HCT116 (cell line): ENCODE data around the gene ATP13A3. TPM values are rescaled to one million over a fixed set of nuclear protein-coding genes. Genes with fewer than 3 reads are reported as not detected.

Experiments used
- ATAC-seq: fragments of 200-7000 bp; cut with Tn5 transposase; 2 replicates; pipeline ENCODE4 v1.9.1; 2020; ENCODE audit warnings: mild to moderate bottlenecking, moderate library complexity
- BruUV-seq: library from RNA; stranded (reverse); fragments of 400-500 nt; replicated peaks from 2 replicates; lab custom pipeline; 2021; lab: Mats Ljungman, UMichigan
- CTCF ChIA-PET: fragments of 300-600 bp; sonication (Branson Sonifier 250); formaldehyde crosslinking; loops from one replicate; lab custom pipeline; 2021; ENCODE audit warnings: antibody characterized with exemption; lab: Charles Lee
- POLR2A ChIA-PET: fragments of 300-600, 350-600 bp; sonication (Branson Sonifier 250); formaldehyde crosslinking; loops from one replicate; lab custom pipeline; 2021; ENCODE audit warnings: antibody characterized with exemption; lab: Charles Lee
- RAD21 ChIA-PET, 2 experiments: fragments of 300-600 bp; sonication (Branson Sonifier 250); formaldehyde crosslinking; loops; one replicate each; lab custom pipeline; 2023; ENCODE audit warnings: low total read pairs in 2 of 2; ENCODE audit not compliant: uncharacterized antibody in 2 of 2, unreplicated experiment in 2 of 2, low non-redundant PET in 1 of 2; lab: Charles Lee
- DNase-seq: peaks from one replicate; pipeline ENCODE4 v3.0.0-alpha.2; 2010; ENCODE audit warnings: low read depth, low spot score
- H2AFZ ChIP-seq: fragments of 200-600 bp; shearing (Covaris generic), sonication (generic); 2 replicates; pipeline ENCODE4 v1.6.1; 2017; ENCODE audit warnings: low read depth, mixed run types, mixed read lengths, antibody characterized with exemption, low read length; ENCODE audit not compliant: poor library complexity, severe bottlenecking
- H3K27ac ChIP-seq: 2 replicates; pipeline ENCODE4 v1.5.1; 2012; ENCODE audit warnings: low read depth, low read length
- H3K27me3 ChIP-seq: fragments of 200-600 bp; sonication (generic); 2 replicates; pipeline ENCODE4 v1.6.1; 2016; ENCODE audit warnings: mixed run types, low read length, mixed read lengths; ENCODE audit not compliant: insufficient read depth
- H3K36me3 ChIP-seq, 2 experiments: fragments of 200-500 bp in 1 of 2; fragments of 200-600 bp in 1 of 2; sonication (Bioruptor generic) in 1 of 2; sonication (generic) in 1 of 2; 2 replicates each; pipeline versions ENCODE4 v1.5.1 to v1.6.1; 2014 to 2016; ENCODE audit warnings: low read length in 2 of 2, inconsistent platforms in 1 of 2, mixed read lengths in 1 of 2, mixed run types in 1 of 2; ENCODE audit not compliant: insufficient read depth in 2 of 2, control insufficient read depth in 1 of 2
- H3K4me1 ChIP-seq, 2 experiments: fragments of 200-600 bp in 1 of 2; sonication (generic) in 1 of 2; 2 replicates each; pipeline versions ENCODE4 v1.5.1 to v1.6.1; 2012 to 2017; ENCODE audit warnings: low read length in 2 of 2, inconsistent platforms in 1 of 2, mild to moderate bottlenecking in 1 of 2, mixed read lengths in 1 of 2, mixed run types in 1 of 2, moderate library complexity in 1 of 2; ENCODE audit not compliant: insufficient read depth in 2 of 2, control insufficient read depth in 1 of 2
- H3K4me2 ChIP-seq: fragments of 200-600 bp; sonication (generic); 2 replicates; pipeline ENCODE4 v1.6.1; 2017; ENCODE audit warnings: mixed run types, low read length, mixed read lengths
- H3K4me3 ChIP-seq, 2 experiments: fragments of 200-600 bp in 1 of 2; sonication (generic) in 1 of 2; replicated peaks in 1 of 2; 2 replicates each; pipeline ENCODE4 v1.5.1; 2011 to 2016; ENCODE audit warnings: low read length in 2 of 2, control low read depth in 1 of 2, low read depth in 1 of 2, mild to moderate bottlenecking in 1 of 2, mixed read lengths in 1 of 2, mixed run types in 1 of 2
- H3K79me2 ChIP-seq: fragments of 200-600 bp; sonication (generic); 2 replicates; pipeline ENCODE4 v1.6.1; 2017; ENCODE audit warnings: mild to moderate bottlenecking, mixed run types, low read length, moderate library complexity, mixed read lengths; ENCODE audit not compliant: insufficient read depth
- H3K9ac ChIP-seq: fragments of 200-600 bp; sonication (generic); 2 replicates; pipeline ENCODE4 v1.6.1; 2016; ENCODE audit warnings: low read length, mixed read lengths
- H3K9me2 ChIP-seq: fragments of 200-600 bp; sonication (generic), shearing (Covaris generic); 2 replicates; pipeline ENCODE4 v1.6.1; 2017; ENCODE audit warnings: mixed run types, mild to moderate bottlenecking, moderate library complexity; ENCODE audit not compliant: insufficient read depth
- H3K9me3 ChIP-seq, 2 experiments: fragments of 200-500 bp in 1 of 2; fragments of 200-600 bp in 1 of 2; sonication (Bioruptor generic) in 1 of 2; sonication (generic) in 1 of 2; 2 replicates each; pipeline ENCODE4 v1.6.1; 2014 to 2017; ENCODE audit warnings: low read length in 2 of 2, mixed read lengths in 2 of 2, inconsistent platforms in 1 of 2, low read depth in 1 of 2, mild to moderate bottlenecking in 1 of 2, mixed run types in 1 of 2, moderate library complexity in 1 of 2; ENCODE audit not compliant: control insufficient read depth in 1 of 2, insufficient read depth in 1 of 2
- H4K20me1 ChIP-seq: fragments of 200-600 bp; sonication (generic), shearing (Covaris generic); 2 replicates; pipeline ENCODE4 v1.6.1; 2017; ENCODE audit warnings: mixed run types, mild to moderate bottlenecking, moderate library complexity; ENCODE audit not compliant: insufficient read depth
- ATF3 ChIP-seq: IDR thresholded peaks from 2 replicates; pipeline ENCODE4 v1.6.1; 2012
- CBX3 ChIP-seq: IDR thresholded peaks from 2 replicates; pipeline ENCODE4 v1.6.1; 2012; ENCODE audit warnings: low read depth
- CEBPB ChIP-seq: IDR thresholded peaks from 2 replicates; pipeline ENCODE4 v1.6.1; 2012; ENCODE audit warnings: low read depth
- CTCF ChIP-seq, 3 experiments: fragments of 200-600 bp in 1 of 3; sonication (generic) in 1 of 3; IDR thresholded peaks in 2 of 3; conservative IDR thresholded peaks in 1 of 3; 2 replicates each; pipeline ENCODE4 v1.5.1; 2012 to 2017; ENCODE audit warnings: low read depth in 2 of 3, low read length in 2 of 3, antibody characterized with exemption in 1 of 3, borderline replicate concordance in 1 of 3, control low read depth in 1 of 3, mild to moderate bottlenecking in 1 of 3, mixed read lengths in 1 of 3, mixed run types in 1 of 3, moderate library complexity in 1 of 3; ENCODE audit not compliant: insufficient read depth in 1 of 3
- EGR1 ChIP-seq: IDR thresholded peaks from 2 replicates; pipeline ENCODE4 v1.6.1; 2012; ENCODE audit warnings: low read depth
- ELF1 ChIP-seq: IDR thresholded peaks from 2 replicates; pipeline ENCODE4 v1.6.1; 2012; ENCODE audit warnings: low read depth, borderline replicate concordance
- EZH2phosphoT487 ChIP-seq: fragments of 200-600 bp; IDR thresholded peaks from 2 replicates; pipeline ENCODE4 v1.6.1; 2018; ENCODE audit warnings: antibody characterized with exemption, borderline replicate concordance
- FOSL1 ChIP-seq: IDR thresholded peaks from 2 replicates; pipeline ENCODE4 v1.6.1; 2012; ENCODE audit warnings: low read depth
- MAX ChIP-seq: IDR thresholded peaks from 2 replicates; pipeline ENCODE4 v1.6.1; 2012
- POLR2A ChIP-seq: IDR thresholded peaks from 2 replicates; pipeline ENCODE4 v1.7.0; 2011; ENCODE audit warnings: borderline replicate concordance; ENCODE audit not compliant: insufficient read depth, insufficient read length; ENCODE audit errors: extremely low read depth
- POLR2AphosphoS5 ChIP-seq: IDR thresholded peaks from 2 replicates; pipeline ENCODE4 v1.6.1; 2011; ENCODE audit warnings: mild to moderate bottlenecking, low read depth, low read length, moderate library complexity
- RAD21 ChIP-seq: IDR thresholded peaks from 2 replicates; pipeline ENCODE4 v1.6.1; 2012; ENCODE audit warnings: low read depth, mild to moderate bottlenecking
- SIN3A ChIP-seq: IDR thresholded peaks from 2 replicates; pipeline ENCODE4 v1.6.1; 2012; ENCODE audit warnings: low read depth
- SP1 ChIP-seq: IDR thresholded peaks from 2 replicates; pipeline ENCODE4 v1.6.1; 2012; ENCODE audit warnings: low read depth
- SRF ChIP-seq: IDR thresholded peaks from 2 replicates; pipeline ENCODE4 v1.6.1; 2012; ENCODE audit warnings: low read depth
- TCF7L2 ChIP-seq: IDR thresholded peaks from 2 replicates; pipeline ENCODE4 v1.7.0; 2011; ENCODE audit warnings: borderline replicate concordance, inconsistent platforms; ENCODE audit not compliant: insufficient read depth, insufficient read length; ENCODE audit errors: extremely low read depth
- ZBTB33 ChIP-seq: IDR thresholded peaks from 2 replicates; pipeline ENCODE4 v1.6.1; 2011; ENCODE audit warnings: mild to moderate bottlenecking, low read length, moderate library complexity; ENCODE audit not compliant: insufficient replicate concordance; ENCODE audit errors: extremely low read depth
- ZFX ChIP-seq: fragments of 450-650 bp; IDR thresholded peaks from 2 replicates; pipeline ENCODE4 v1.6.1; 2017
- ZNF274 ChIP-seq: fragments of 200-500 bp; sonication (Bioruptor generic); IDR thresholded peaks from 2 replicates; pipeline ENCODE4 v1.6.1; 2014; ENCODE audit warnings: mild to moderate bottlenecking, low read depth, low read length, inconsistent platforms
- intact Hi-C: fragments of 100-400 bp; cut with micrococcal nuclease; formaldehyde crosslinking; loops from 2 replicates; pipeline ENCODE4 v1.10.0; 2022
- total RNA-seq: library from RNA; stranded (reverse); gene quantifications from one replicate; pipeline ENCODE4 v1.2.1, GENCODE V29; 2021; ENCODE audit not compliant: unreplicated experiment

Gene ATP13A3
- total RNA-seq, 1 experiment from 2014 or later, result 139 TPM

- intact Hi-C loops, result no loop called here
- no peak overlapping the region for H3K27ac ChIP-seq
- peak overlapping the region; percentile 92; the same call in 1 of the 2 replicates for H3K4me2 ChIP-seq
- BruUV-seq, result no TSS peak
- H3K27me3 ChIP-seq, result no peaks in the 10 kb centered on the region
- 0 out of 4 replicates have a peak, but pooled peaks cover 0 to 3% of the 10 kb centered on the region in 2 experiments for H3K36me3 ChIP-seq
- ATAC-seq (no peak), DNase-seq (no peak)
- H3K4me1 ChIP-seq, result peaks cover 33 to 75% of the 10 kb centered on the region in 2 experiments
- RAD21 ChIA-PET, result no interaction called here
- H4K20me1 ChIP-seq, result peaks cover 13% of the 10 kb centered on the region; the same call in 1 of the 2 replicates
- POLR2A ChIA-PET, result interaction anchor here (1.3 to 1.5 kb wide), 2 partner anchors 8 to 1068 kb away, joined by 3 read pairs; no protein-coding TSS in a partner anchor
- TF ChIP-seq CTCF (IDR thresholded peaks at IDR 0.05 in 2 of 3, conservative IDR thresholded peaks at IDR 0.05 in 1 of 3; ENCODE audit: borderline replicate concordance in 1 of 3, insufficient read depth in 1 of 3, low read depth in 2 of 3, low read length in 2 of 3) (no peak), TCF7L2 (no peak), FOSL1 (no peak), ELF1 (no peak), RAD21 (no peak), ZFX (no peak), ZNF274 (no peak), POLR2AphosphoS5 (no peak), MAX (no peak), POLR2A (no peak), CEBPB (no peak), SP1 (no peak), ZBTB33 (no peak), ATF3 (no peak), EGR1 (no peak), SIN3A (no peak), EZH2phosphoT487 (no peak), SRF (no peak), CBX3 (no peak)
- H2AFZ ChIP-seq, result no peak overlapping the region
- H3K79me2 ChIP-seq, result peaks cover 67% of the 10 kb centered on the region
- H3K9me3 ChIP-seq, result no peaks in the 10 kb centered on the region
- H3K9me2 ChIP-seq, result no peaks in the 10 kb centered on the region
- CTCF ChIA-PET, result interaction anchor here (0.9 to 1.7 kb wide), 3 partner anchors 10 to 90 kb away, joined by 3 to 4 read pairs (median 4); no protein-coding TSS in a partner anchor
- no peak overlapping the region for H3K4me3 ChIP-seq
- H3K9ac ChIP-seq, result no peak overlapping the region
Measured at GRCh38 chr3:194484614-194485013, 2.2 kb downstream of the ATP13A3 start.
